ENCODE results near the gene ICAM5. TPM values are rescaled to one million over a fixed set of nuclear protein-coding genes. Genes with fewer than 3 reads are reported as not detected.
A peak's percentile ranks its signal among the peaks of the same experiment; 100 is the strongest.

The ICAM5 gene
- total and polyA plus RNA-seq, 9 of the 15 experiments (the other 6 are each of a cell fraction or from before 2014, with no cell fraction given), result 0.10 to 114 (median 13.7) TPM

DNA sequence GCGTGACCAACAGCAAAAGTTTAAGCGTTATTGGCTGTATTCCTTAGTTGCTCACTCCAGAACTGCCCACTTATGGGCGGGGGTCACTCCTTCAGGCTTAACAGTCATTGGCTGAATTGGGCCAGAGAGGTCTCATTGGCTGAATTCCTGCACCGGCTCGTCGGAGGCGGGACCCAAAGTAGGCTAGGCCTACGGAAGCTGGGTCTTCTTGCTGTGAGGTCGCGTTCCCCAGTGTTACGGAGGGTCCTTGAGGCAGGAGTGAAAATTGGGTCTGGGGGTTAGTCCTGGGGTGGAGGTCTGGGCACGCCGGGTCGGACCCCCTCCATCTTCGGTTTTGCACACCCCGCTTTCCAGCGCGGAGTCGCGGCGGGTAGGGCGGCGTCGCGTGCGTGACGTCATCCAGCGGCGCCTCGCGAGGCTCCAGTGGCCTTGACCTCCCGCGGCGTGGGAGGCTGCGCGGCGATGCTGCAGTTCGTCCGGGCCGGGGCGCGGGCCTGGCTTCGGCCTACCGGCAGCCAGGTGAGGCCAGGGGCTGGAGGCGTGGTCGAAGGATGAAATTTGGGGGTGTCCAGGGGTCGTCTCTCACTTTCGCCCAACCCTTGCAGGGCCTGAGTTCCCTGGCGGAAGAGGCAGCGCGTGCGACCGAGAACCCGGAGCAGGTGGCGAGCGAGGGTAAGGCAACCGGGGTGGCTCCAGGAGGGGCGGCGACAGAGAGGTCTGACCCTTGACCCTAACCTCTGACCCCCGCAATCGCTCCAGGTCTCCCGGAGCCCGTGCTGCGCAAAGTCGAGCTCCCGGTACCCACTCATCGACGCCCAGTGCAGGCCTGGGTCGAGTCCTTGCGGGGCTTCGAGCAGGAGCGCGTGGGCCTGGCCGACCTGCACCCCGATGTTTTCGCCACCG lies 37.7 kb upstream of the ICAM5 start, which contains the start of gene MRPL4 (continued):
- no peak for TF ChIP-seq RUNX1 (IDR thresholded peaks at IDR 0.05; ENCODE audit: low read depth)
- no peak for TF ChIP-seq PREB (CRISPR knock-in tag; IDR thresholded peaks at IDR 0.05)
- TF ChIP-seq ZC3H11A (IDR thresholded peaks at IDR 0.05; ENCODE audit: low read depth, low read length), result 0 out of 2 replicates have a peak, but pooled peaks have one; percentile 44
- no peak for TF ChIP-seq AFF1 (IDR thresholded peaks at IDR 0.05; ENCODE audit: low read depth in 1 of 2, partially characterized antibody in 2 of 2)
- peak; percentile 64; the same call in 1 of the 2 replicates for TF ChIP-seq ZBED1 (IDR thresholded peaks at IDR 0.05)
- 0 out of 2 replicates have a peak, but pooled peaks have one; percentile 60 for TF ChIP-seq ZKSCAN1 (IDR thresholded peaks at IDR 0.05; ENCODE audit: low read depth, low read length)
- no peak for TF ChIP-seq BRD9 (IDR thresholded peaks at IDR 0.05; ENCODE audit: low read depth, partially characterized antibody)
- TF ChIP-seq ETS1 (conservative IDR thresholded peaks at IDR 0.05; ENCODE audit: control insufficient read depth, low read depth, low read length), result peak; percentile 85
- TF ChIP-seq, protein P1, sequence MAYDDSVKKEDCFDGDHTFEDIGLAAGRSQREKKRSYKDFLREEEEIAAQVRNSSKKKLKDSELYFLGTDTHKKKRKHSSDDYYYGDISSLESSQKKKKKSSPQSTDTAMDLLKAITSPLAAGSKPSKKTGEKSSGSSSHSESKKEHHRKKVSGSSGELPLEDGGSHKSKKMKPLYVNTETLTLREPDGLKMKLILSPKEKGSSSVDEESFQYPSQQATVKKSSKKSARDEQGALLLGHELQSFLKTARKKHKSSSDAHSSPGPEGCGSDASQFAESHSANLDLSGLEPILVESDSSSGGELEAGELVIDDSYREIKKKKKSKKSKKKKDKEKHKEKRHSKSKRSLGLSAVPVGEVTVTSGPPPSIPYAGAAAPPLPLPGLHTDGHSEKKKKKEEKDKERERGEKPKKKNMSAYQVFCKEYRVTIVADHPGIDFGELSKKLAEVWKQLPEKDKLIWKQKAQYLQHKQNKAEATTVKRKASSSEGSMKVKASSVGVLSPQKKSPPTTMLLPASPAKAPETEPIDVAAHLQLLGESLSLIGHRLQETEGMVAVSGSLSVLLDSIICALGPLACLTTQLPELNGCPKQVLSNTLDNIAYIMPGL (CRISPR knock-in tag; IDR thresholded peaks at IDR 0.05), result peak; percentile 47; the same call in 1 of the 2 replicates
- no peak for TF ChIP-seq NCOA1 (IDR thresholded peaks at IDR 0.05; ENCODE audit: low read depth)
- peak; percentile 89 for TF ChIP-seq MXD1 (CRISPR knock-in tag; IDR thresholded peaks at IDR 0.05; ENCODE audit: borderline replicate concordance, poor library complexity, severe bottlenecking)
- TF ChIP-seq NFIC (IDR thresholded peaks at IDR 0.05), result peak; percentile 60
- peak; percentile 85 for TF ChIP-seq ZNF232 (CRISPR knock-in tag; IDR thresholded peaks at IDR 0.05)
- TF ChIP-seq TAF7 (tag; IDR thresholded peaks at IDR 0.05), result no peak; the same call in 1 of the 2 replicates
- TF ChIP-seq ADNP (tag; IDR thresholded peaks at IDR 0.05), result no peak
- TF ChIP-seq JUND (IDR thresholded peaks at IDR 0.05; ENCODE audit: borderline replicate concordance, low read depth, low read length), result peak; percentile 86
- TF ChIP-seq JUND (tag; IDR thresholded peaks at IDR 0.05; ENCODE audit: borderline replicate concordance, low read depth, low read length), result 0 out of 3 replicates have a peak, but pooled peaks have one; percentile 74
- TF ChIP-seq ZFX (CRISPR knock-in tag; IDR thresholded peaks at IDR 0.05), result peak; percentile 99

Data from K562 (cell line).